Measurements from ENCODE around the gene OR52J3.

The OR52J3 gene

DNA sequence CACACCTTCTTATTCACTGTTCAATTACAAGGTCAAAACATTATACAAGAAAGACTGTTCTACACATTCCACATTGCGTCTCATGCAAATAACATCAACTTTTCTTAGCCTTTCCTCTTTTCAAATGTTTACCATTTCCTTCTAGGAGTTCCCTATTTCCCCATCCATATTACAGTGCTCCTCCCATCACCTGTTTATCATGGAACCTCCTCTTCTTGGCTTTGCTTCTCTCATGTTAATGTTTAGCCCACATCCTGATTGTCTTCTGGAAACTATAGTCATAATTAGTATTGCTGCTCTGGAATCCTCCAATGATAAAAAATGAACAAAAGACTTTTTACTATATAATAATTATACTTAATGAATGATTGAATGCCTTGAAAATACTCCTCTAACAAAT lies 44.3 kb downstream of the OR52J3 start:
- DNase-seq (ENCODE audit: low read depth, low spot score), result no peak
- H3K27ac ChIP-seq, result no peak overlapping the region

- DNase-seq (ENCODE audit: low read depth, low spot score), result no peak
- H3K27ac ChIP-seq, result no peak overlapping the region
Observed at GRCh38 chr11:5092821-5093585, 46.7 kb downstream of the OR52J3 start.

GRCh38 chr11:5096011-5096410 lies 49.7 kb downstream of the OR52J3 start:
- no peak for DNase-seq (ENCODE audit: low read depth, low spot score)
- H3K27ac ChIP-seq, result no peak overlapping the region

Measured in epithelial cell of prostate (primary cell).